Type B pancreatic cell (in vitro differentiated cells): ENCODE data around the gene TBL1X. TPM values are rescaled to one million over a fixed set of nuclear protein-coding genes. Genes with fewer than 3 reads are reported as not detected.

Experiments used
- DNase-seq: peaks from one replicate; pipeline ENCODE4 v3.0.0; 2021; ENCODE audit warnings: mixed read lengths; ENCODE audit not compliant: unreplicated experiment; ENCODE audit errors: extremely low spot score
- H3K27ac Mint-ChIP-seq: 2 replicates; pipeline ENCODE4 v1.8.0; 2021; ENCODE audit warnings: mild to moderate bottlenecking, mixed read lengths
- H3K27me3 Mint-ChIP-seq: 2 replicates; pipeline ENCODE4 v1.8.0; 2021; ENCODE audit warnings: mixed read lengths
- H3K36me3 Mint-ChIP-seq: 2 replicates; pipeline ENCODE4 v1.8.0; 2021; ENCODE audit warnings: mixed read lengths
- H3K4me1 Mint-ChIP-seq: one replicate; pipeline ENCODE4 v1.8.0; 2021; ENCODE audit warnings: mixed read lengths; ENCODE audit not compliant: unreplicated experiment
- H3K4me3 Mint-ChIP-seq: 2 replicates; pipeline ENCODE4 v1.8.0; 2021; ENCODE audit warnings: mild to moderate bottlenecking, mixed read lengths
- H3K9me3 Mint-ChIP-seq: 2 replicates; pipeline ENCODE4 v1.8.0; 2021; ENCODE audit warnings: mixed read lengths
- total RNA-seq: library from RNA; stranded (reverse); gene quantifications from 2 replicates; pipeline ENCODE4 v1.2.1, GENCODE V29; 2021; ENCODE audit warnings: low replicate concordance
- TF ChIP-seq, protein P1 (sequence below): fragments of 200-600 bp; sonication (generic); conservative IDR thresholded peaks from 2 replicates; pipeline ENCODE4 v1.5.0; 2021; ENCODE audit warnings: antibody characterized with exemption, mild to moderate bottlenecking

The TBL1X gene
- total RNA-seq, 1 donor from 2014 or later, result 41.3 TPM

GRCh38 chrX:9436812-9437211, 28.0 kb upstream of the TBL1X start:
- H3K4me1 Mint-ChIP-seq, result peaks cover 4% of the 10 kb centered on the region
- H3K36me3 Mint-ChIP-seq, result no peaks in the 10 kb centered on the region
- peaks cover 5% of the 10 kb centered on the region for H3K9me3 Mint-ChIP-seq
- no peaks in the 10 kb centered on the region for H3K27me3 Mint-ChIP-seq
- H3K4me3 Mint-ChIP-seq, result no peak overlapping the region
- no peak overlapping the region for H3K27ac Mint-ChIP-seq
- TF ChIP-seq, protein P1, sequence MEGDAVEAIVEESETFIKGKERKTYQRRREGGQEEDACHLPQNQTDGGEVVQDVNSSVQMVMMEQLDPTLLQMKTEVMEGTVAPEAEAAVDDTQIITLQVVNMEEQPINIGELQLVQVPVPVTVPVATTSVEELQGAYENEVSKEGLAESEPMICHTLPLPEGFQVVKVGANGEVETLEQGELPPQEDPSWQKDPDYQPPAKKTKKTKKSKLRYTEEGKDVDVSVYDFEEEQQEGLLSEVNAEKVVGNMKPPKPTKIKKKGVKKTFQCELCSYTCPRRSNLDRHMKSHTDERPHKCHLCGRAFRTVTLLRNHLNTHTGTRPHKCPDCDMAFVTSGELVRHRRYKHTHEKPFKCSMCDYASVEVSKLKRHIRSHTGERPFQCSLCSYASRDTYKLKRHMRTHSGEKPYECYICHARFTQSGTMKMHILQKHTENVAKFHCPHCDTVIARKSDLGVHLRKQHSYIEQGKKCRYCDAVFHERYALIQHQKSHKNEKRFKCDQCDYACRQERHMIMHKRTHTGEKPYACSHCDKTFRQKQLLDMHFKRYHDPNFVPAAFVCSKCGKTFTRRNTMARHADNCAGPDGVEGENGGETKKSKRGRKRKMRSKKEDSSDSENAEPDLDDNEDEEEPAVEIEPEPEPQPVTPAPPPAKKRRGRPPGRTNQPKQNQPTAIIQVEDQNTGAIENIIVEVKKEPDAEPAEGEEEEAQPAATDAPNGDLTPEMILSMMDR, result no peak
- DNase-seq, result no peak

DNA sequence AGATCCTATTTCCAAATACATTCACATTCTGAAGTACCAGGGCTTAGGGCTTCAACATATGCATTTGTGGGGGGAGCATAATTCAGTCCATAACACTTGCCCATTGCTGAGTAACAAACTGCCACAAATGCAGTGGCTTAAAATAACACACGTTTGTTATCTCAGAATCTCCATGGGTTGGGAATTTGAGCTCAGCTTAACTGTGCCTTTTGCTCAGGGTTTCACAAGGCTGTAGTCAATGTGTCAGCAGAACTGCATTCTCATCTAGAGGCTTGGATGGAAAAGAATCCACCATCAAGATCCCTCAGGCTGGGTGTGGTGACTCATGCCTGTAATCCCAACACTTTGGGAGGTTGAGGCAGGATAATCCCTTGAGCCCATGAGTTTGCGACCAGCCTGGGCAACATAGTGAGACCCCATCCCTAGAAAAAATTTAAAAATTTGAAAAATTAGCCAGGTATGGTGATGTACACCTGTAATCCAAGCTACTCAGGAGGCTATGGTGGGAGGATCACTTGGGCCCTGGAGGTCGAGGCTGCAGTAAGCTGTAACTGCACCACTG, 25.8 kb upstream of the TBL1X start:
- TF ChIP-seq, protein P1, result no peak
- Mint-ChIP-seq H3K36me3 (no peaks in the 10 kb centered on the region), H3K9me3 (no peaks in the 10 kb centered on the region), H3K27me3 (no peaks in the 10 kb centered on the region), H3K4me3 (no peak overlapping the region), H3K27ac (no peak overlapping the region), H3K4me1 (peaks cover 4% of the 10 kb centered on the region)
- DNase-seq, result no peak

DNA sequence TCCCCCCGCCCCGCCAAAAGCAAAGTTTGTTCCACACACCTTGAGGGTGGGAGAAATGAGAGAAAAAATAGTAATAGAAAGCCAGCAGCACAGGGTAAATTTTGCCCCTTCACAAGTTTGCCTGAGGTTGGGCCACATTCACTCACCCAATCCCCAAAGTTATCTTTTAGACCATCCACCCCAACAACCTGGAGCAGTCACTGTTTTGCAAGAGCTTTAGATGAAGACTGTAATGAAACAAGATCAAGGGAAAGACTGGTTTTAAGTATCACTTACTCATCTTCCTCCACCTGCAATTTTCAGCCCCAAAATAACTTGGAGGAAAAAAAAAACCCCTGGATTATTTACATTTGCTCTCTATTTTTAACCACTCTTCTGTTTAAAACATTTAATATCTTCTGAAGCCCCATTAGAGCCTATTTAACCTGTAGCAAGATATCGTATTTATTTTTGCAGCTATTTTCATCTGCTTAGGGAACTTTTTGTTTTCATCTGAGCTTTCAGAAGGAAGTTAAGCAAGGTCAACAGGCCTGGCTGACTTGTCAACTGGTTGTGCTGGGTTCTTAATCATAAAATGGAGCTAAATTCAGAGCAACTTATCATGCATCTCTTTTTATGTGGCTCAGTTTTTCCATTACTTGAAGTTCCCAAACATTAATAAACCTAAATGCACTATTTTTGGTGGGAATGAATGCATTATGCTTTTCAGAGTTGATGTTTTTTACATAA, 24.6 kb upstream of the TBL1X start:
- Mint-ChIP-seq H3K4me1 (peaks cover 4% of the 10 kb centered on the region), H3K4me3 (no peak overlapping the region), H3K27me3 (no peaks in the 10 kb centered on the region), H3K27ac (no peak overlapping the region), H3K9me3 (peaks cover 5% of the 10 kb centered on the region), H3K36me3 (no peaks in the 10 kb centered on the region)
- TF ChIP-seq, protein P1, result no peak
- no peak for DNase-seq

DNA sequence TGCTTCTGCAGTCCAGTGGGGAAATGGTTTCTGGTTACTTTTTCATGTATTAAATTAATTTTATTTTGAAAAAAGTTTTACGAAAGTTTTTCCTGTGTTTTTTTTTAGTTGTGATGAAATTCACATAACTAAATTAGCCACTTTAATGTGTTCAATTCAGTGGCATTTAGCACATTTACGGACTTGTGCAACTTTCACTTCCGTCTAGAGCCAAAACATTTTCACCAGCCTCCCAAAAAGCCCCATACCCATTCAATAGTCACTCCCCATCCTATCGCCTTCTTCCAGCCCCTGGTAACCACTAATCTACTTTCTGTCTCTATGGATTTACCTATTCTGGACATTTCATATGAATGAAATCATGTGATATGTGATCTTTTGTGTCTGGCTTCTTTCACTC, 22.8 kb upstream of the TBL1X start:
- H3K9me3 Mint-ChIP-seq, result peaks cover 5% of the 10 kb centered on the region
- H3K27ac Mint-ChIP-seq, result no peak overlapping the region
- TF ChIP-seq, protein P1, result no peak
- no peaks in the 10 kb centered on the region for H3K27me3 Mint-ChIP-seq
- no peak for DNase-seq
- peaks cover 4% of the 10 kb centered on the region for H3K4me1 Mint-ChIP-seq
- H3K36me3 Mint-ChIP-seq, result no peaks in the 10 kb centered on the region
- no peak overlapping the region for H3K4me3 Mint-ChIP-seq

GRCh38 chrX:9443327-9443726, 21.5 kb upstream of the TBL1X start:
- TF ChIP-seq, protein P1, result no peak
- no peaks in the 10 kb centered on the region for H3K27me3 Mint-ChIP-seq
- H3K4me3 Mint-ChIP-seq, result no peak overlapping the region
- H3K4me1 Mint-ChIP-seq, result peaks cover 4% of the 10 kb centered on the region
- no peaks in the 10 kb centered on the region for H3K36me3 Mint-ChIP-seq
- H3K27ac Mint-ChIP-seq, result no peak overlapping the region
- peaks cover 5% of the 10 kb centered on the region for H3K9me3 Mint-ChIP-seq
- DNase-seq, result no peak
